HG02588 (cell line): Measurements from ENCODE around the gene TECTB.
"Not testable (repeated sequence)": the region's sequence is repeated elsewhere in the genome, so short reads cannot be mapped to it uniquely, and the experiment has no call there.

Experiments used
- ATAC-seq: cut with Tn5 transposase; IDR thresholded peaks from one replicate; pipeline ENCODE4 v1.9.1; 2021; ENCODE audit warnings: mild to moderate bottlenecking, moderate library complexity; ENCODE audit not compliant: unreplicated experiment

Gene TECTB

DNA sequence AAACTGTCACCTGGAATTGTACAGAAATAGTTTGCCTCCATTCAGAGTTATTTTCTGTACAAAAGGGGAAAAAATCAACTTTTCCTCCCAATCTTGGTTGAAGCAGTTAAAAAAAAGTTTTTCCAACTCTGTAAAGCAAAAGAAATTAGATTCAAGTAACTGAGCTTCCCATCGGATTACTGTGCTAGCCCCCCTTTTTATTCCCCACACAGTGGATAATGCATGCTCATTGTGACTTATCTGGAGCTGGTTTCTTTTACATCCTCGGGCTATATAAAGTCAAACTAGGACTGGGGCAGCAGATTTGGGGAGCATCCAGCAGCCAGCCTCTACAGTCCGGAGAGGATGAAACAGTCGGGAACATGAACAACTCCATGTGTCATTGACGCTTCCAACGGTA, at the start of gene TECTB:
TSS of gene TECTB (plus strand) at position 301 of the 400 bp plus-strand sequence. CDS start 335 bp downstream, outside the sequence.
- ATAC-seq: no peak

GRCh38 chr10:112235141-112235540, 48.1 kb upstream of the TECTB start:
- ATAC-seq: no peak

DNA sequence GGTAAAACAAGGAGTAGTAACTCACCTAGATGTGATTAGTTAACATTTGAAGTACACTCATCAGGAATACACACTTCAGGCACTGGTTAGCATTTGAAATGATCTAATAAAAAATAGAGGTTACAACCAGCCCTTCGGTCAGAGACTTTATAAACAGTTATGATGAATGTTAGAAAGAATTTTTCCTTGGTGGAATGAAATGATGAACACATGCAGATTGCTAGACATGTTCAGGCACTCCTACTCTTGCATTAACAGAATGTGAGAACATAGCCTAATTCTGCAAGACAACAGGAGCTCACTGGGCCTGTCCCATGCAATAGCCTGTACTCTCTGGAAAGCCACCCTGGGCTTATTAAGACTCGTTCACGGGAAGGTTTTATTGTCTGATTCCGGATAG, 47.3 kb upstream of the TECTB start:
- ATAC-seq: no peak

- no peak for ATAC-seq
These were observed 46.7 kb upstream of the TECTB start for GRCh38 chr10:112236486-112236885.

GRCh38 chr10:112239347-112239746, 43.9 kb upstream of the TECTB start:
- no peak for ATAC-seq

DNA sequence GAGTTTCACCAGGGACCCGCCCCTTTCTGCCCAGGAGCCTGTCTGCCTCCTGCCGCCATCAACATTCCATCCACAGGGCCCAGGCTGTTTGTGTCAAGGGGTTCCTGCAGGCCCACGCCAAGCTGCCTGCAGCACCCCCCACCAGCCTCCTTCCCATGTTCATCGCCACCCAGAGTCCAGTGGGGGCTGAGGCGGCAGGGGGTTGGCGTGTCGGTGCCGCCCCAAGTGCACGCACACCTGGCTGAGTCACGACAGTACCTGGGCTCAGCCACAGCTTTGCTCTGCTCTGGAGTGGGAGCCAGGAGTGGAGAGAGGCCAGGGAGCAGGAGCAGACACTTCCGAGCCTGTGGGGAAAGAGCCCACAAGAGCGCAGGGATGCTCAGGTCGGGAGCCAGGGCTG, 42.8 kb upstream of the TECTB start:
- no peak for ATAC-seq

DNA sequence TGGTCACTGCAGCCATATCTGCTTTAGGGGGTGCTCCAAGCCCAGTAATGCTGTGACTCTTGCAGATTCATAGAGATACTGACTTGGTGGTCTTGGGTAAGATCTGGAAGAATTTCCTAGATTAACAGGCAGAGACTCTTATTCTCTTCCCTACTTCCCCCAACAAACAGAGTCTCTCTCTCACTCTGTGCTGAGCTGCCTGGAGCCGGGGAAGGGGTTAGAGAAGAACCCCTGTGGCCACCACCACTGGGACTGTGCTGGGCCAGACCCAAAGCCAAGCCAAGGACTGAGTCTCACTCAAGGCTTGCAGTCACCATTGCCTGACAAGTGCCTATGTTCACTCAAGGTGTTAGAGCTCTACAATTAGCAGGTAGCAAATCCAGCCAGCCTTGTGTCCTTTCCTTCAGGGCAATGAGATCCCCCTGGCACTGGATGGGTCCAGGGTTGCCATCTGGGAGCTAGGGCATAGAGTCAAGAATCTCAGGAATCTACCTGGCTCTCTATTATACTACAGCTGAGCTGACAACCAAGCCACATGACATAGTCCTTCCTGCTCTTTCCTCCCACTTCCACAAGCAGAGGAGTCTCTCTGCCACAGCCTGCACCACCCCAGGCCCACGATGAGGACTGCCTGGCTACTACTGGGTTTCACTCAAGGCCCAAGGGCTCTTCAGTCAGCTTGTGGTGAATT, 41.4 kb upstream of the TECTB start:
- ATAC-seq: no peak

DNA sequence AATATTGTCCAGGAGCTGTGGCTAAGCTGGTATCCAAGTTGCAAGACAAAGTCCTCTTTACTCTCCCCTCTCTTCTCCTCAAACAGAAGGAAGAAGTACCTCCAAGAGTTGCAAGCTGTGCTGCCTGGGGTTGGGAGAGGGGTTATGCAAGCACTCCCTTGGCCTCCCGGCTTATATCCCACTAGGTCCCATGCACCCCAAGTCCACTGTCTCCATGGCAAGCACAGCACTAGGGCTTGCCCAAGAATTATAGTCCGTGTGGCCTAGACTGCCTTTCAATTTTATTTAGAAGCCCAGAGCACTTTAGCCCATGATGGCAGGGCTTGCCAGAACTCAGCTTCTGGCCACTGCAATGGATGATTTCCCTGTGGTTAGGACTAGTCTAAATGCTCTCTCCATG, 40.4 kb upstream of the TECTB start:
- no peak for ATAC-seq

GRCh38 chr10:112243713-112244112, 39.5 kb upstream of the TECTB start:
- no peak for ATAC-seq

DNA sequence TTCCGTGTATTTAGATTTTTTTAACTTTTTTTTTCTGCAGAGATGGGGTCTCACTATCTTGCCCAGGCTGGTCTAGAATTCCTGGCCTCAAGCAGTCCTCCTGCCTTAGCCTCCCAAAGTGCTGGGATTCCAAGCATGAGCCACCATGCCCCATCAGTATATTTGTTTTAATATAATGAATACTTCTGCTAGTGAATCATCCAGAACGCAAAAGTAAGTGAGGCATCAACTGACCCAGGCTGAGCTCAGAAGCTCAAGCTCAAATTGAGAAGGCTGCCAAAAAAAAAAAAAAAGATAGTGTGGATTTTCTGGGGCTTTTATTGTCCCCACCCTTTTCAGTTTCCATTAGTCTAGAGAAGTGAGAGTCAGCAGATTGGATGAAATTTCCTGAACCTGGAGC, 39.0 kb upstream of the TECTB start:
- ATAC-seq: no peak

GRCh38 chr10:112247791-112248190, 35.4 kb upstream of the TECTB start:
- no peak for ATAC-seq

DNA sequence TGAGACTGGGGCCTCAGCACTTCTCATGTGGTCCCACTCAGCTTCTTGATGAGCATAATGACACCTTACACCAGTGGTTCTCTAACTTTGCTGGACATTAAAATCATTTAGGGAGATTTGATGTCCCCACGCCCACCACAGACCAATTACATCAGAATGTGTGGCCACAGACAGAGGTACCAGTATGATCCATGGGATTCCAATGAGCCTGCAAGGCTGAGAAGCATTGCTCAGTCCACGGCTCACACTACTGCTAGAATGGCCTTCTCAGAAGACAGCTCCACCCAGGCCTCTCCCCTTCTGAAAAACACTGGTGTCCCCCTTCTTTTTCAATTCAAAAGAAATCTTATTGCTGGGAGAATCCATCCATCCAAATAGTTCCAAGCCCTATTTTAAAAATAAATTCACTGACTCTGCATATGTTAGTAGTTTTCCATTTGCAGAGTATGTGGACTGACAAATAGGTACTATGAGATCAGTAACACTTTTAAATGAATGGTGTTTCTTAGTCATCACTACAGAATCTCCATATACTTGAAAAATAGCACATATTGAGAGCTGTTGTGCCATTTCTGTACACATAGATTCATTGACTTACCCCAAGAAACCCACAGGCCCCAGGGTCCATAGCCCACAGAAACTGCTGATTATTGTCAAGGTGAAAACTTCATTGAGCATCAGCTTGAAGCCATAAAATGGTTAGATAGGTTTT, 34.5 kb upstream of the TECTB start:
- ATAC-seq: no peak

- no peak for ATAC-seq
These were observed 33.5 kb upstream of the TECTB start for GRCh38 chr10:112249722-112250121.

DNA sequence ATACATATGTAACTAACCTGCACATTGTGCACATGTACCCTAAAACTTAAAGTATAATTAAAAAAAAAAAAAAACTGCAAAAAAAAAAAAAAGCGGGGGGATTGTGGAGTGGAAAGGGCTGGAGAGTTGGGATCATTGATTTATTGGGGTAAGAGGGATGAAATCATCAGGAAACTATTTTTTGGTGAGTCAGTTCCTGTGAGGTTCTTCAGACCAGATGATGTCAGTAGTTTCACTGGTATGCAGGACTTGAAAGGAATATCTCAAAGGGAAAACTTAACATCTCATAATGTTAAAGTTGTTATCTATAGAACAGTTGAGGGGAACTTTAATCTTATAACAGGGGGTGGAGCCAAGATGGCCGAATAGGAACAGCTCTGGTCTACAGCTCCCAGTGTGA, 32.6 kb upstream of the TECTB start:
- ATAC-seq: no peak

DNA sequence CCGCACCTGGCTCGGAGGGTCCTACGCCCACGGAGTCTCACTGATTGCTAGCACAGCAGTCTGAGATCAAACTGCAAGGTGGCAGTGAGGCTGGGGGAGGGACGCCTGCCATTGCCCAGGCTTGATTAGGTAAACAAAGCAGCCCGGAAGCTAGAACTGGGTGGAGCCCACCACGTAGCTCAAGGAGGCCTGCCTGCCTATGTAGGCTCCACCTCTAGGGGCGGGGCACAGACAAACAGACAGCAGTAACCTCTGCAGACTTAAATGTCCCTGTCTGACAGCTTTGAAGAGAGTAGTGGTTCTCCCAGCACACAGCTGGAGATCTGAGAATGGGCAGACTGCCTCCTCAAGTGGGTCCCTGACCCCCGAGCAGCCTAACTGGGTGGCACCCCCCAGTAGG, 32.0 kb upstream of the TECTB start:
- ATAC-seq: not testable (repeated sequence)

DNA sequence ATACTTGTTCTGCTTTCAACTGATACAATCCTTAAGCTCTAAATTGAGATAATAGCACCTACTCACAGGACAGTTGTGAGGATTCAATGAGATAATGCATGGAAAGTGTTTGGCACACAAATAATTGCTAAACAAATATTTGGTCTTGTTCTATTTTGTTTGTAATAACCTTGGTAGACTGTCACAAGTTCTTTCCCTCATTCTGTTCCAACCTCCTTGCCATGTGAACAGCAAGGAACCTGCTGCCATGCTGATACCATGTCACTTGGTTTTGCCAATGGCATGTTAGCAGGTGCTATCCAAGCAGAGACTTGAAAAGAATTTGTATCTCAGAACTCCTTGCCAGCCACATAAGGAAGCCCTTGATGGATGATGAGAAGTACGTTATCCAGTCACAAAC, 24.8 kb upstream of the TECTB start:
- no peak for ATAC-seq

DNA sequence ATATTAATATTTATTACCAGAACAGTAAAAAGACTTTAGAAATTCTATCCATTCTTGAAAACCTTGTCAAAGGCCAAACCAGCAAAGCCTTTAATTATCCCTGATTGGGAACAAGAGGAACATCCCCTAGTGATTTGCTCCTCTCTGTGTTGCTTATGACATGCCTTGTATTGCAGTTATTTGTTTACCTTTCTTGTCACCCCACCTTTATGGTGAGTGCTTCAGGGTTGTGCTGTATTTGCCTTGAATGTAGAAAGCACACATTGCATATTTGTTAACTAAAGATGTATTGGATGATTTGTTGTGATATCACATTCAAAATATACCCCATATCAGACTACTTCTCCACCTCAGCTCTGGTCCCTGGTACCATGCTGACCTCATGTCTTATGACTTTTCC, 23.5 kb upstream of the TECTB start:
- ATAC-seq: no peak

DNA sequence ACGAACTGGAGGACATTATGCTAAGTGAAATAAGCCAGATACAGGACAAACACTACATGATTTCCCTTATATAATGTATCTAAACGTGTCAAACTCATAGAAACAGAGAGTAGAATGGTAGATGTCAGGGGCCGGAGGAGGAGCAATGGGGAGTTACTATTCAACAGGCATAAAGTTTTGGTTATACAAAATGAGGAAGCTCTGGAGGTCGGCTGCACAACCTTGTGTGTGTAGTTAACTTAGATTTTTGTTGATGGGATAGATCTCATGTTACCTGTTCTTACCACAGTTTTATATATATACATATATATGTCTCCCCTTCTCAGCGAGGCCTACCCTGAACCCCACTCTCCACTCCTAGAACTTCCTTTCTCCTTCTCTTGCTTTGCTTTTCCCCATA, 22.4 kb upstream of the TECTB start:
- no peak for ATAC-seq

- no peak for ATAC-seq
These were observed 21.8 kb upstream of the TECTB start for GRCh38 chr10:112261281-112261822.

DNA sequence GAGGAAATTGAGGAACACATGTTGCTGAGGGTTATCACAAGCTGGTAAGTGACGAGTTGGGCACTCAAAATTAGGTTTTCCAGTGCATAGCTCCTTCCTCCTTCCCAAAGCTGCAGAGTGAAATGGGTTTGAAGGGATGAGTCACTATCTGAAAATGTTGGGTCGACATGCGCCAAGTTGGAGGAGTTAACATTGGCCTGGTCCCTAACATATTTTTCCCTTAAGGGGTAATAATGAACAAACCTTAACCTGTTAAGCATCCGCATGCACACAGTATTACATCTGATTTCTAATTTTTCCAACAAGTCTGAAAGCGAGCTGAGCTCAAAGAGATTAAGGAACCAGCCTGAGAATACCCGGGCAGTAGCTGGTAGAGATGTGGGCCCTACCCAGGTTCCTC, 20.7 kb upstream of the TECTB start:
- ATAC-seq: no peak

DNA sequence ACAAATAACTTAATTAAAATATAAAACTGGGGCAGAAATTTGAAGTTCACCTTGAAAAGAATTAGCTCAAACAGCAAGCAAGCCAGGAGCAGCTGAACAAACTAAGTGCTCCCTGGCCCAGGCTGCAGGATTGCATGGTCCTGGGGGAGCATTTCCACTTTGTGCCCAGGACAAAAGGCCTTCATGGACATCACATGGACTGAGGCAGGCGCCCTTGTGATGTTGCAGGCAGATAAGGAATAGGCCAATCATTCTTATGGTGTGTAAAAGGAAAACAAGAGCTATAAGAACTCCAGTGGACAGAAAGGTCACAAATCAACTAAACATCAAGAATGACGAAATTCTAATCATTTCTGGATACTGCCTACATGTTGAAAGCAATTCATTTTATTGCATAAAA, 17.5 kb upstream of the TECTB start:
- no peak for ATAC-seq

GRCh38 chr10:112269266-112269665, 13.9 kb upstream of the TECTB start:
- no peak for ATAC-seq
